Suprapubic skin (tissue), 4 donors: ENCODE data around the gene UBE2O.

Source experiments
- CTCF ChIP-seq, 2 donors: fragments of 200-600 bp in 1 of 2; fragments of 450-650 bp in 1 of 2; sonication (generic) in 1 of 2; IDR thresholded peaks; one replicate each; pipeline ENCODE4 v1.5.1; 2016 to 2019; ENCODE audit warnings: antibody characterized with exemption in 2 of 2, mild to moderate bottlenecking in 1 of 2, moderate library complexity in 1 of 2
- POLR2A ChIP-seq, 2 donors: fragments of 450-650 bp; IDR thresholded peaks; one replicate each; pipeline ENCODE4 v1.6.1; 2017; ENCODE audit warnings: antibody characterized with exemption in 2 of 2, mild to moderate bottlenecking in 2 of 2, moderate library complexity in 2 of 2
- POLR2AphosphoS5 ChIP-seq, 3 donors: sonication (generic); formaldehyde crosslinking; IDR thresholded peaks; one replicate each; pipeline ENCODE4 v1.6.1; 2017; ENCODE audit warnings: antibody characterized with exemption in 3 of 3

- no peak for TF ChIP-seq POLR2A (IDR thresholded peaks at IDR 0.05)
- TF ChIP-seq CTCF (IDR thresholded peaks at IDR 0.05): no peak
- TF ChIP-seq POLR2AphosphoS5 (IDR thresholded peaks at IDR 0.05): no peak
Observed at GRCh38 chr17:76447931-76448652, 4.9 kb downstream of the UBE2O start.
